WERI-Rb-1 (cell line): ENCODE results near the gene DCDC2.

Source experiments
- DNase-seq: peaks from one replicate; pipeline ENCODE4 v3.0.0-alpha.2; 2020
- H3K27ac ChIP-seq: fragments of 250-450 bp; sonication (Bioruptor Pico); 2 replicates; pipeline ENCODE4 v1.5.1; 2020; ENCODE audit warnings: mild to moderate bottlenecking, moderate library complexity
- H3K27me3 ChIP-seq: fragments of 250-450 bp; sonication (Bioruptor Pico); 2 replicates; pipeline ENCODE4 v1.5.1; 2021; ENCODE audit warnings: mild to moderate bottlenecking, low read depth, moderate library complexity; ENCODE audit not compliant: insufficient read depth, severe bottlenecking
- H3K36me3 ChIP-seq: fragments of 250-450 bp; sonication (Bioruptor Pico); 2 replicates; pipeline ENCODE4 v1.5.1; 2020; ENCODE audit warnings: mild to moderate bottlenecking, moderate library complexity
- H3K4me3 ChIP-seq: 2 replicates; pipeline ENCODE4 v1.5.1; 2011; ENCODE audit warnings: low read depth, mild to moderate bottlenecking, control low read depth, low read length
- H3K9me3 ChIP-seq: fragments of 250-450 bp; sonication (Bioruptor Pico); 2 replicates; pipeline ENCODE4 v1.5.1; 2021; ENCODE audit warnings: mild to moderate bottlenecking, moderate library complexity; ENCODE audit not compliant: severe bottlenecking
- CTCF ChIP-seq: IDR thresholded peaks from 2 replicates; pipeline ENCODE4 v1.5.1; 2011; ENCODE audit warnings: low read depth, mild to moderate bottlenecking, control low read depth, inconsistent platforms, low read length

The DCDC2 gene

GRCh38 chr6:24191346-24191745 is 166.5 kb downstream of the DCDC2 start:
- H3K36me3 ChIP-seq, result no peaks in the 10 kb centered on the region
- DNase-seq, result no peak
- no peaks in the 10 kb centered on the region for H3K27me3 ChIP-seq
- H3K27ac ChIP-seq, result no peak overlapping the region
- H3K4me3 ChIP-seq, result no peak overlapping the region
- no peaks in the 10 kb centered on the region for H3K9me3 ChIP-seq
- no peak for TF ChIP-seq CTCF

- no peaks in the 10 kb centered on the region for H3K27me3 ChIP-seq
- no peak overlapping the region for H3K4me3 ChIP-seq
- H3K27ac ChIP-seq, result no peak overlapping the region
- H3K36me3 ChIP-seq, result no peaks in the 10 kb centered on the region
- TF ChIP-seq CTCF, result no peak
- DNase-seq, result no peak
- no peaks in the 10 kb centered on the region for H3K9me3 ChIP-seq
These were observed 169.2 kb downstream of the DCDC2 start for GRCh38 chr6:24188578-24189080.

DNA sequence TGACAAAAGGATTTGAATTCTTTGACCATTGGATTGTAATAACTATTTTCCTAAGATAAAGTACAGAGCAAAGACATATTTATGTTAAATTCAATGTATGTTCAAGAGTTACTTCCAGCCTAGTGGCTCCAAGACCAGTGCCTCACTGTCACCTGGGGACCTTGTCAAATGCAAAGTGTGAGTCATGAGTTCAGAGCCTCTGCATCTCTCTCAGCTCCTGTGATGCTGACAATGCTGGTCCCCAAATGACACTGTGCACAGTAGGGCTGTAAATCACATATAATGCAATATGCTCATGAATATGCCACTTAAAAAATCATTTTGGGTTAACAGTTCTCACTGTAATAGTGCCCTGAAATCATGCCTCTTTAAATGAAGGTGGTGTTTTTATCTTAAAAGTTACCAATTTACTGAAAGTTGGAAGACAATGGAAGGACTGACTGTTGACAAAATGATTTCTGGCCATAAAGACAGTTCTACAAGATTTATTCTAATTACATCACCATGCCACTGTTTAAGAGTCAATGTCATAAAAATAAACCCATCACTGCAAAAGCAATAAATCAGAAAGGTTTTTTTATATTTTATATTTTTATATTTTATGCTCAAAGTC is 169.8 kb downstream of the DCDC2 start:
- no peak for TF ChIP-seq CTCF
- Histone ChIP-seq H3K27ac (no peak overlapping the region), H3K4me3 (no peak overlapping the region), H3K9me3 (peaks cover 2% of the 10 kb centered on the region), H3K27me3 (no peaks in the 10 kb centered on the region), H3K36me3 (no peaks in the 10 kb centered on the region)
- DNase-seq, result no peak

GRCh38 chr6:24186349-24186748 is 171.5 kb downstream of the DCDC2 start:
- peaks cover 7% of the 10 kb centered on the region for H3K9me3 ChIP-seq
- DNase-seq, result no peak
- no peak overlapping the region for H3K4me3 ChIP-seq
- no peaks in the 10 kb centered on the region for H3K27me3 ChIP-seq
- no peak for TF ChIP-seq CTCF
- H3K36me3 ChIP-seq, result no peaks in the 10 kb centered on the region
- no peak overlapping the region for H3K27ac ChIP-seq

DNA sequence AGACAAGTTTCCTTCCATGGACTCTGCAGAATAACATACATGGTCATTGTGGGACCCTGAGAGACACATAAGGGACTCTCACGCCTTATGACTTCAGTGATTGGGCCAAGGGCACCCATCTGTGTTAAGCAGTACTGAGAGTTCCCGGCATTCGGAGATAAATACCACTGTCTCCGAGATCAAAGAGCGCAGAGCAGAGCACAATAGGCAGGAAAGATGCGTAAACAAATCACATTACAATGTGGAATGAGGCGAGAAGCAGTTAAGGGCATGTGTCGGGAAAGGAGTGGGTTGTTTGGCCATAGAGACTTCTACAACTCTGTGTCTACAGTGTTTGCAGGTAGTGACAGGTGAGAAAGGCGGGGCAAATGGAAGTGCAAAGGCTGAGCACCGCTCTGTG is 174.3 kb downstream of the DCDC2 start:
- no peak for DNase-seq
- Histone ChIP-seq H3K27ac (no peak overlapping the region), H3K27me3 (no peaks in the 10 kb centered on the region), H3K9me3 (peaks cover 7% of the 10 kb centered on the region), H3K36me3 (no peaks in the 10 kb centered on the region), H3K4me3 (no peak overlapping the region)
- no peak for TF ChIP-seq CTCF

GRCh38 chr6:24157886-24158285 is 200.0 kb downstream of the DCDC2 start:
- Histone ChIP-seq H3K4me3 (no peak overlapping the region), H3K27me3 (no peaks in the 10 kb centered on the region), H3K27ac (no peak overlapping the region), H3K36me3 (no peaks in the 10 kb centered on the region), H3K9me3 (no peaks in the 10 kb centered on the region)
- no peak for DNase-seq
- TF ChIP-seq CTCF, result no peak
